Measurements from ENCODE around the gene KCNQ1.

DNA sequence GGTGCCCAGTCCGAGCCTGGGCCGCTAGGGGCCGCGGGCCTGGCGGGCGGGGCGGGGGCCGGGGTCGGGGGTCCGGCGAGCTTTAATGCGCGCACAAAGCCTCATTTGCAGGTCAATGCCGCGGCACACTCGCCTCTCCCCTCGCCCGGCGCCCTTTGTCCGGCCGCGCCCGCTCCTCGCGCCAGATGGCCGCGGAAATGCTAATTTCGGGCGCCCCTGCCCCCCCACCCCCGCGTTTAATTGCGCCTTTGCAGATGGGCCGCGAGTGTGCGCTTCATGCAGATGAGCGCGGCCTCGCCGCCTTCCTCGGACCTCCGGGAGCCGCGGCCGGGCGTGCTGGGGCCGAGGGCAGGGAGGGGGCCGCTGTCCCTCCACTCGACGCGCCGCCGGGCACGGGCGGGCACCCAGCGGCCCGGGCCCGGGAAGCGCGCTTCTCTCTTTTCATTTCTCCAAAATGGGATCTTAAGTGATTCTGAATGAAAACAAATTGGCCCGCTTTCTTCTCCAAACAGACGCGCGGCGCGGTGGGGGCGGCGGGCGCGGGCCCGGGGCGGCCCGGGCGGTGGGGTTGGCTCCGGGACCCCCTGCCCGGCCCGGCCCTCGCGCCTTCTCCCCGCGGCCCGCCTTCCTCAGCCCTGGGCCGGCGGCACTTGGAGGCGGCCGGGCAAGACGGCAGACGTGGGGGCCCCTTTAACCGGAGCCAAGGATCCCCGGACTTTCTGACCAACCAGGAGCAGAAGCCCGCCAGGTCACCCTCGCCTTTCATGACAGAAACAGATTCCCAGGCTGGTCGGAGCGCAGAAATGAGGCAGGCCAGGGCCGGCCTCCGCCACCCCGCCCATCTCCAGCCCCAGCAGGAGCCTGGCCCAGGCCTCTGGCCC lies 417.8 kb downstream of the KCNQ1 start:
- TF ChIP-seq, protein P1, sequence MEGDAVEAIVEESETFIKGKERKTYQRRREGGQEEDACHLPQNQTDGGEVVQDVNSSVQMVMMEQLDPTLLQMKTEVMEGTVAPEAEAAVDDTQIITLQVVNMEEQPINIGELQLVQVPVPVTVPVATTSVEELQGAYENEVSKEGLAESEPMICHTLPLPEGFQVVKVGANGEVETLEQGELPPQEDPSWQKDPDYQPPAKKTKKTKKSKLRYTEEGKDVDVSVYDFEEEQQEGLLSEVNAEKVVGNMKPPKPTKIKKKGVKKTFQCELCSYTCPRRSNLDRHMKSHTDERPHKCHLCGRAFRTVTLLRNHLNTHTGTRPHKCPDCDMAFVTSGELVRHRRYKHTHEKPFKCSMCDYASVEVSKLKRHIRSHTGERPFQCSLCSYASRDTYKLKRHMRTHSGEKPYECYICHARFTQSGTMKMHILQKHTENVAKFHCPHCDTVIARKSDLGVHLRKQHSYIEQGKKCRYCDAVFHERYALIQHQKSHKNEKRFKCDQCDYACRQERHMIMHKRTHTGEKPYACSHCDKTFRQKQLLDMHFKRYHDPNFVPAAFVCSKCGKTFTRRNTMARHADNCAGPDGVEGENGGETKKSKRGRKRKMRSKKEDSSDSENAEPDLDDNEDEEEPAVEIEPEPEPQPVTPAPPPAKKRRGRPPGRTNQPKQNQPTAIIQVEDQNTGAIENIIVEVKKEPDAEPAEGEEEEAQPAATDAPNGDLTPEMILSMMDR (IDR thresholded peaks at IDR 0.05), result no peak
- TF ChIP-seq, protein P2, sequence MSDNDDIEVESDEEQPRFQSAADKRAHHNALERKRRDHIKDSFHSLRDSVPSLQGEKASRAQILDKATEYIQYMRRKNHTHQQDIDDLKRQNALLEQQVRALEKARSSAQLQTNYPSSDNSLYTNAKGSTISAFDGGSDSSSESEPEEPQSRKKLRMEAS (IDR thresholded peaks at IDR 0.05; ENCODE audit: low read depth), result no peak
- TF ChIP-seq, protein P3, sequence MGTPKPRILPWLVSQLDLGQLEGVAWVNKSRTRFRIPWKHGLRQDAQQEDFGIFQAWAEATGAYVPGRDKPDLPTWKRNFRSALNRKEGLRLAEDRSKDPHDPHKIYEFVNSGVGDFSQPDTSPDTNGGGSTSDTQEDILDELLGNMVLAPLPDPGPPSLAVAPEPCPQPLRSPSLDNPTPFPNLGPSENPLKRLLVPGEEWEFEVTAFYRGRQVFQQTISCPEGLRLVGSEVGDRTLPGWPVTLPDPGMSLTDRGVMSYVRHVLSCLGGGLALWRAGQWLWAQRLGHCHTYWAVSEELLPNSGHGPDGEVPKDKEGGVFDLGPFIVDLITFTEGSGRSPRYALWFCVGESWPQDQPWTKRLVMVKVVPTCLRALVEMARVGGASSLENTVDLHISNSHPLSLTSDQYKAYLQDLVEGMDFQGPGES (IDR thresholded peaks at IDR 0.05; ENCODE audit: low read depth, low read length), result no peak
- TF ChIP-seq POLR2AphosphoS5 (IDR thresholded peaks at IDR 0.05; ENCODE audit: low read depth, low read length) (no peak), TCF12 (IDR thresholded peaks at IDR 0.05) (no peak), GABPA (IDR thresholded peaks at IDR 0.05; ENCODE audit: low read depth) (no peak), JUND (IDR thresholded peaks at IDR 0.05) (no peak), RAD21 (IDR thresholded peaks at IDR 0.05; ENCODE audit: low read length) (no peak), YY1 (IDR thresholded peaks at IDR 0.05; ENCODE audit: low read depth) (no peak), EP300 (IDR thresholded peaks at IDR 0.05; ENCODE audit: borderline replicate concordance in 1 of 2, low read depth in 1 of 2, low read length in 1 of 2) (no peak), EZH2phosphoT487 (IDR thresholded peaks at IDR 0.05; ENCODE audit: borderline replicate concordance, low read depth) (no peak), FOXJ3 (CRISPR knock-in tag; IDR thresholded peaks at IDR 0.05) (no peak)
- TF ChIP-seq, protein P4, sequence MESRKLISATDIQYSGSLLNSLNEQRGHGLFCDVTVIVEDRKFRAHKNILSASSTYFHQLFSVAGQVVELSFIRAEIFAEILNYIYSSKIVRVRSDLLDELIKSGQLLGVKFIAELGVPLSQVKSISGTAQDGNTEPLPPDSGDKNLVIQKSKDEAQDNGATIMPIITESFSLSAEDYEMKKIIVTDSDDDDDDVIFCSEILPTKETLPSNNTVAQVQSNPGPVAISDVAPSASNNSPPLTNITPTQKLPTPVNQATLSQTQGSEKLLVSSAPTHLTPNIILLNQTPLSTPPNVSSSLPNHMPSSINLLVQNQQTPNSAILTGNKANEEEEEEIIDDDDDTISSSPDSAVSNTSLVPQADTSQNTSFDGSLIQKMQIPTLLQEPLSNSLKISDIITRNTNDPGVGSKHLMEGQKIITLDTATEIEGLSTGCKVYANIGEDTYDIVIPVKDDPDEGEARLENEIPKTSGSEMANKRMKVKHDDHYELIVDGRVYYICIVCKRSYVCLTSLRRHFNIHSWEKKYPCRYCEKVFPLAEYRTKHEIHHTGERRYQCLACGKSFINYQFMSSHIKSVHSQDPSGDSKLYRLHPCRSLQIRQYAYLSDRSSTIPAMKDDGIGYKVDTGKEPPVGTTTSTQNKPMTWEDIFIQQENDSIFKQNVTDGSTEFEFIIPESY (IDR thresholded peaks at IDR 0.05; ENCODE audit: borderline replicate concordance, low read depth), result no peak
- TF ChIP-seq, protein P5, sequence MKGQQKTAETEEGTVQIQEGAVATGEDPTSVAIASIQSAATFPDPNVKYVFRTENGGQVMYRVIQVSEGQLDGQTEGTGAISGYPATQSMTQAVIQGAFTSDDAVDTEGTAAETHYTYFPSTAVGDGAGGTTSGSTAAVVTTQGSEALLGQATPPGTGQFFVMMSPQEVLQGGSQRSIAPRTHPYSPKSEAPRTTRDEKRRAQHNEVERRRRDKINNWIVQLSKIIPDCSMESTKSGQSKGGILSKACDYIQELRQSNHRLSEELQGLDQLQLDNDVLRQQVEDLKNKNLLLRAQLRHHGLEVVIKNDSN (IDR thresholded peaks at IDR 0.05; ENCODE audit: borderline replicate concordance, low read depth), result no peak

All from SK-N-SH (cell line).